H1 (cell line): ENCODE results near the gene MYADM. TPM values are rescaled to one million over a fixed set of nuclear protein-coding genes. Genes with fewer than 3 reads are reported as not detected.

ENCODE experiments used
- GABPA ChIP-seq: IDR thresholded peaks from 2 replicates; pipeline ENCODE4 v1.6.1; 2011; ENCODE audit warnings: mild to moderate bottlenecking, low read length, moderate library complexity, borderline replicate concordance; ENCODE audit not compliant: insufficient read depth
- polyA plus RNA-seq, 7 experiments: library from polyadenylated mRNA; depleted of rRNA in 3 of 7; stranded (reverse) in 5 of 7; unstranded in 2 of 7; fragments of >200 nt in 5 of 7; fragments of 200-250 nt in 2 of 7; gene quantifications; 1 replicate in 5 of 7; 2 replicates in 1 of 7; 4 replicates in 1 of 7; pipeline versions ENCODE4 v1.2.1 to v1.2.3, GENCODE V29; 2011 to 2013; ENCODE audit warnings: missing spikeins in 2 of 7, mixed read lengths in 2 of 7
- total RNA-seq: library from RNA; stranded (reverse); fragmentation: NEBNext Ultra II Directional; extraction: Animal tissue kit (Norgen Biotek cat#: 25700); gene quantifications from 2 replicates; pipeline ENCODE4 v1.2.1, GENCODE V29; 2021

The MYADM gene
- total and polyA plus RNA-seq, 2 of the 8 experiments (the other 6 are each of a cell fraction or from before 2014, with no cell fraction given): 70.1 to 74.2 TPM

DNA sequence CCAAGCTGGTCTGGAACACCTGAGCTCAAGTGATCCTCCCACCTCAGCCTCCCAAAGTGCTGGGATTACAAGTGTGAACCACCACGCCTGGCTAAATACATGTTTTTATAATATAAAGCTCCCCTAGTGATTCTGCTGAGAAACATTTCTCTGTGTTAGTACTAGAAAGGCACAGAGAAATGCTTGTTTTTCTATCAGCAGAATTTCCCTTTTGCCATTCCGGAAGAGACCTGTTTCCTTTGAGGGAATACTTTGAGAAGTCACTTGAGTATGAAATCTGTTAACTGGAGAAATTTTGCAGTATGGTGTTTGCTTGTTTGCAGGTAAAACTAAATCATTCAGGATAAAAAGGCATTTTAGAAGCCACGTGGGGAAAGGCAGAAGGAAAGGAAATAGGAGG lies 39.2 kb upstream of the MYADM start (continued):
- no peak for TF ChIP-seq GABPA
